Natural killer cell treated with Interleukin-12 subunit alpha and Interleukin-12 subunit beta and Interleukin-15 and Interleukin-18, amount 100 ng/mL, for 72 hours (primary cell): Measurements from ENCODE around the gene AGO1. TPM values are rescaled to one million over a fixed set of nuclear protein-coding genes. Genes with fewer than 3 reads are reported as not detected.
"Not testable (repeated sequence)": the region's sequence is repeated elsewhere in the genome, so short reads cannot be mapped to it uniquely, and the experiment has no call there.

Experiments
- ATAC-seq, 2 donors: fragments of 150-1000 bp; cut with Tn5 transposase in 1 of 2; sonication (Bioruptor Pico), chemical (Tn5 transposase) in 1 of 2; 2 replicates each; pipeline ENCODE4 v1.10.0; 2021
- DNase-seq: peaks from one replicate; pipeline ENCODE4 v3.0.0; 2022; ENCODE audit warnings: low spot score
- H3K27ac Mint-ChIP-seq, 2 donors: 1 replicate in 1 of 2; 2 replicates in 1 of 2; pipeline ENCODE4 v1.8.0; 2022; ENCODE audit warnings: mixed read lengths in 2 of 2, mild to moderate bottlenecking in 1 of 2, moderate library complexity in 1 of 2
- H3K27me3 Mint-ChIP-seq, 2 donors: 1 replicate in 1 of 2; 2 replicates in 1 of 2; pipeline ENCODE4 v1.8.0; 2022; ENCODE audit warnings: mixed read lengths in 2 of 2
- H3K36me3 Mint-ChIP-seq: one replicate; pipeline ENCODE4 v1.8.0; 2022; ENCODE audit warnings: mixed read lengths
- H3K4me1 Mint-ChIP-seq, 2 donors: 1 replicate in 1 of 2; 2 replicates in 1 of 2; pipeline ENCODE4 v1.8.0; 2022; ENCODE audit warnings: low read depth in 2 of 2, mixed read lengths in 2 of 2, mild to moderate bottlenecking in 1 of 2
- H3K4me3 Mint-ChIP-seq: one replicate; pipeline ENCODE4 v1.8.0; 2022; ENCODE audit warnings: mixed read lengths
- H3K9me3 Mint-ChIP-seq: 2 replicates; pipeline ENCODE4 v1.8.0; 2022; ENCODE audit warnings: mixed read lengths
- total RNA-seq, 2 donors: library from RNA; stranded (reverse); gene quantifications; one replicate each; pipeline ENCODE4 v1.2.3, GENCODE V29; 2022

The AGO1 gene
- total RNA-seq, 2 donors from 2014 or later: 25.3 to 37.2 TPM

DNA sequence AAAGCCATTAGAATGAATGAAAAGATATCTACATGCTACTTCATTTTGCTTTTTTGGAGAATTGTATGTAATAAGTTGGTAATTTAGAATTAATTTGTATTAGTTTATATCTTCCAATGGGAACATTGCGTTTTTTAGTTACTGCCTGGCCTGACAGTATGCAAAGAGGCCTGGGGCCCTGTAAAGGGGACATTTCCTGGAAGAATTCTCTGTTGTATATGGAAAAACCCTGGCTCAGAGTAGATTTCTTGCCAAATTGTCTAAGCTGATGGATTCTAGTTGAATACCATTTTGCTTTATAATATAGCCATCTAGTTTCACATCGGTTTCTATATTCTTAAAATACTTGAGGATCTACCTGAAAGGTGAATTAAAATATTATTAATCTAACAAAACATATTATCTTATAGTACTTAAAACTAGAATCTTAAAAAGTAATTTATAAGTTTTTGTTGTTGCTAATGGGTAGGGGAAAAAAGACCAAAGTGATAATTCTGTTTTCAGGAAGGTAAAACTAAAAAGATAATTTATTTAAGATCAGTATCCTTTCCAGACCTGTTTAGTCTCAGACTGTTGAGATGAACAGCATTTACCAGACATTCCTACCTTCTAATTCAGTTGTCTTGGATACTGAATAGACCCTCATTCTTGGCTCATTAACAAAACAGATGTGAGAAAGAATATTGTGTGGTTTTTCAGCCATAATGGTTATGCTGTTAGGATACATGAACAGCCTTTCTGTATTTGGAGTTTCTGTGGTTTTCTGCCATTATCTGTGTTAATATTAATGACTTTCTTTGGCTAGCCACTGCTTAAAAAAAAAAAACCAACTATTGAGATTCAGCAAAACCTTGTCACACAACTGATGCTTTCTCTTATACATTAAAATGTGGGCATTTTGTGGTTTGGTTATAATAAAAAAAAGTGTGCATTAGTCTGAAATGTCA lies 52.7 kb downstream of the AGO1 start:
- Mint-ChIP-seq H3K36me3 (peaks cover 2% of the 10 kb centered on the region), H3K27ac (no peak overlapping the region), H3K4me1 (peaks cover 14 to 41% of the 10 kb centered on the region in 2 donors), H3K27me3 (no peaks in the 10 kb centered on the region), H3K9me3 (no peaks in the 10 kb centered on the region), H3K4me3 (no peak overlapping the region)
- DNase-seq (no peak), ATAC-seq (no peak)

DNA sequence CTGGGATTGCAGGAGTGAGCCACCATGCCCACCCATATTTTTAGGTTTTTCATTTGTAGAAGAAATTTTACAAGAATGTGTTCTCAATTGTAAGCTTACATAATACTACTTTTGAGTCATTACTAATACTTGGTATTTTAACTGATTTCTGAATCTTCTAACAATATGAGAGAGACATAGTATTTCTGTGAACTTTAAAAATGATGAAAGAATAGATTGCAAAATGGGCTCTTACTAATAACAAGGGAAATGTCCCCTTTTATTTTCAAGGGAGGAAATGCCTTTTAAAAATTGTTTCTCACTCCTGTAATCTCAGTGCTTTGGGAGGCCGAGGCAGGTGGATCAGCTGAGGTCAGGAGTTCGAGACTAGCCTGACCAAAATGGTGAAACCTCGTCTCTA lies 53.8 kb downstream of the AGO1 start:
- DNase-seq: no peak
- Mint-ChIP-seq H3K4me1 (peaks cover 16 to 48% of the 10 kb centered on the region in 2 donors), H3K4me3 (peak overlapping the region; percentile 3), H3K9me3 (no peaks in the 10 kb centered on the region), H3K27me3 (no peaks in the 10 kb centered on the region), H3K27ac (peak overlapping the region in 1 of 2 donors; percentile 31), H3K36me3 (peaks cover 7% of the 10 kb centered on the region)
- ATAC-seq: peak in 1 of 2 donors; percentile 45

DNA sequence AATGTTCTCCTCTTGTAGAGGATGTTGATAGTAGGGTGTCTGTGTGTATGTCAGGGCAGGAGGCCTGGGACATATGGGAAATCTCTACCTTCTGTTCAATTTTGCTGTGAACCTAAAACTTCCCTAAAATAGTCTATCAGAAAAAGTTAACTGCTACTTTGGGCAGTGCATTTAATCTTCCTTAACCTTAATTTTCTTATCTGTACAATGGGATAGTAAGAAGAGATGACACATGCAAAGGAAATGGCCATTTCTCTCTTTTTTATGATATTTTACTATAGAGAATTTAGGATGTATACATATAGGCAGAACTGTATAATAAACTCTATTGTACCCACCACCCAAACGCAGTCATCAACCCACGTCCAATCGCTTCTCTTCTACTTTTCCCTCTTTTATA lies 56.5 kb downstream of the AGO1 start:
- no peak for ATAC-seq
- Mint-ChIP-seq H3K27ac (no peak overlapping the region), H3K9me3 (no peaks in the 10 kb centered on the region), H3K4me3 (no peak overlapping the region), H3K36me3 (peaks cover 7% of the 10 kb centered on the region), H3K4me1 (peaks cover 19 to 40% of the 10 kb centered on the region in 2 donors), H3K27me3 (no peaks in the 10 kb centered on the region)
- no peak for DNase-seq

DNA sequence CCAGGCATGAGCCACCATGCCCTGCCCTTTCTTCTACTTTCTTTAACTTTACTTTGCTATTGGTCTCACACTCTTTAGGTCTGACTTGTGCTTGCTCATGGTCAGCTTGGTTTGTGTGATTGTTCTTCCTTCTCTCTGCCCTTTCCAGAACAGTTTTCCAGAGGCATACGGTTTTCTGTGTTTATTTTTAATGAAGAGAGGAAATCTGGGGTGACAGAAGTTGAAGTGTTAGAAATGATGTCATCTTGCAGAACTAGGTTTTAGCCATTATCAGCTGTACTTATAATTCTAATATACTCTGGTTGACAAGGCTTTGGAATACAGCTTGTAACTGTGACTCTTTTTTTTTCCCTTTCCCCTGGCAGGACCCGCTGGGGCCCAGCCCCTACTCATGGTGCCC lies 62.3 kb downstream of the AGO1 start:
- Mint-ChIP-seq H3K27me3 (no peaks in the 10 kb centered on the region), H3K27ac (peak overlapping the region in 1 of 2 donors; percentile 36), H3K9me3 (no peaks in the 10 kb centered on the region), H3K4me1 (peaks cover 30 to 53% of the 10 kb centered on the region in 2 donors), H3K36me3 (peaks cover 7% of the 10 kb centered on the region), H3K4me3 (no peak overlapping the region)
- ATAC-seq: no peak
- DNase-seq: no peak

GRCh38 chr1:35947547-35947946 lies 64.5 kb downstream of the AGO1 start:
- H3K9me3 Mint-ChIP-seq: no peaks in the 10 kb centered on the region
- no peak overlapping the region for H3K4me3 Mint-ChIP-seq
- no peaks in the 10 kb centered on the region for H3K36me3 Mint-ChIP-seq
- ATAC-seq: no peak
- H3K27ac Mint-ChIP-seq: no peak overlapping the region
- peaks cover 19 to 31% of the 10 kb centered on the region in 2 donors for H3K4me1 Mint-ChIP-seq
- DNase-seq: no peak
- no peaks in the 10 kb centered on the region for H3K27me3 Mint-ChIP-seq

- no peak for ATAC-seq
- Mint-ChIP-seq H3K27ac (no peak overlapping the region), H3K4me1 (peaks cover 5 to 9% of the 10 kb centered on the region in 2 donors), H3K9me3 (no peaks in the 10 kb centered on the region), H3K4me3 (no peak overlapping the region), H3K27me3 (no peaks in the 10 kb centered on the region), H3K36me3 (no peaks in the 10 kb centered on the region)
- DNase-seq: no peak
Measured at GRCh38 chr1:35958558-35958957, 75.5 kb downstream of the AGO1 start.

DNA sequence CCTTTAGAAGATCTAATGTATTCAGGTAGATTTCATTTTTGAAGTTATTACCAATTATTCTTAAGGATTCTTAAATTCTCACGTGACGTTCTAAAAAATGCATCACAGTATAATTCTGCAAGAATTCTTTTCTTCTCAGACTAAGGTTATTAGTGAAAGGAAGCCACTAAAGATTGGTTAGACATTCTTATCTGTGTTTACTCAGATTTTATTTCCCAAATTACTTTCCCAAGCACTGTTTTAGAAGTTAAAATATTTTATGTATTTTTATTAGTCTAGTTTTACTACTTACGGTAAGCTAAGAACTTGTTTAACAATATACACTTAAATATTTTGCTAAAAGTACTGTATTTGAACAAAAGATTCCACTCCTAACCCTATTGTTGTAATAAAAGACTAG lies 76.3 kb downstream of the AGO1 start:
- Mint-ChIP-seq H3K36me3 (no peaks in the 10 kb centered on the region), H3K4me3 (no peak overlapping the region), H3K4me1 (peaks cover 5 to 9% of the 10 kb centered on the region in 2 donors), H3K9me3 (no peaks in the 10 kb centered on the region), H3K27ac (no peak overlapping the region), H3K27me3 (no peaks in the 10 kb centered on the region)
- DNase-seq: no peak
- no peak for ATAC-seq

DNA sequence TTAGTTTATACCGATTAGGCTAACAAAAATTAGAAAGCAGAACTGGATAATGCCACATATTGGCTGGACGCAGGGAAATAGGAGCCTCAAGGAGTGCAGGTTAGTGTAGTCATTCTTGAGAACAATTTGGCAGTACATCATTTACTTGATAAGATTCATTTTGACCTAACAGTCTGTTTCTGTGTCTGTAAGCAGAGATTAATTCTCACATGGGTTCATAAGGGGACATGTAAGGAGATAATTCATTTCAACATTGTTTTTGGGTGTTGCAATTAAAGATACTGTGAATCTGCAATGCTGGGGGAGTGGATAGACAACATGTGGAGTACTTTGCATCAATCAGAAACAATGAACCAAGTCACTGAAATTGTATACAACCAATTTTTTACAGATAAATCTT lies 79.9 kb downstream of the AGO1 start:
- peaks cover 8% of the 10 kb centered on the region in 2 donors for H3K4me1 Mint-ChIP-seq
- no peak overlapping the region for H3K4me3 Mint-ChIP-seq
- no peak for DNase-seq
- H3K9me3 Mint-ChIP-seq: no peaks in the 10 kb centered on the region
- H3K36me3 Mint-ChIP-seq: peaks cover 3% of the 10 kb centered on the region
- H3K27me3 Mint-ChIP-seq: no peaks in the 10 kb centered on the region
- ATAC-seq: no peak
- no peak overlapping the region for H3K27ac Mint-ChIP-seq

- H3K36me3 Mint-ChIP-seq: peaks cover 13% of the 10 kb centered on the region
- not testable (repeated sequence) for ATAC-seq, DNase-seq, H3K27ac Mint-ChIP-seq, H3K9me3 Mint-ChIP-seq, H3K27me3 Mint-ChIP-seq, H3K4me3 Mint-ChIP-seq
- H3K4me1 Mint-ChIP-seq: peaks cover 9 to 13% of the 10 kb centered on the region in 2 donors
Measured at GRCh38 chr1:35964277-35964676, 81.3 kb downstream of the AGO1 start.

DNA sequence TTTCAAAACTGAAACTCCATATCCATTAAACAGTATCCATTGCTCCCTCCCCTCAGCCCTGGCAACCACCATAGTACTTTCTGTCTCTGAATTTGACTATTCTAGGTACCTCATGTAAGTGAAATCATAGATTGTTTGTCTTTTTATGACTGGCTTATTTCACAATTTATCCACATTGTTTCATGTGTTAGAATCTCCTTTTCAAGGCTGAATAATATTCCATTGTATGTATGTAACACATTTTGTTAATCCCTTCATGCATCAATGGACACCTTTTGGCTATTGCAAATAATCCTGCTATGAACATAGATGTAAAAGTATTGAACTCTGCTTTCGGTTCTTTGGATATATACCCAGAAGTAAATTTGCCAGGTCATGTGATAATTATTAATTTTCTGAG lies 85.4 kb downstream of the AGO1 start:
- no peaks in the 10 kb centered on the region for H3K9me3 Mint-ChIP-seq
- DNase-seq (no peak), ATAC-seq (no peak)
- no peak overlapping the region for H3K27ac Mint-ChIP-seq
- H3K27me3 Mint-ChIP-seq: no peaks in the 10 kb centered on the region
- H3K36me3 Mint-ChIP-seq: peaks cover 13% of the 10 kb centered on the region
- H3K4me3 Mint-ChIP-seq: no peak overlapping the region
- H3K4me1 Mint-ChIP-seq: peaks cover 9 to 10% of the 10 kb centered on the region in 2 donors

DNA sequence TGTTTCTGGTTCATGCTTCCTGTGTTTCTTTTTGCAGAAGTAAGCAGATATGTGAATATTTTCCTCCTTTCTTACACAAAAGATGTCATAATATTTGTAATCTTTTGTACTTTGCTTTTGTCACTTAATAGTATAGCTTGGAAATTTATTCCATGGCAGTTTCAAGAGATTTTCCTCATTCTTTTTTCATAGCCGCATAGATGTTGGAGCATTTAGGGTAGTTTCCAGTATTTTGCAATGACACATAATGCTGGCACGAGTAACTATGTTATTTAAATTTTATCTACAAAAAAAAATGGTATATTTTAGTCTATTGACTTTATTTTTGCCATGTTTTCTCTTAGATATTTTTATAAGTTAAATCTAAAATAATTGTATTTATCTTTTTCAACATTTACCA lies 88.6 kb downstream of the AGO1 start:
- DNase-seq (no peak), ATAC-seq (no peak)
- Mint-ChIP-seq H3K9me3 (no peaks in the 10 kb centered on the region), H3K36me3 (peaks cover 29% of the 10 kb centered on the region), H3K27me3 (no peaks in the 10 kb centered on the region), H3K27ac (no peak overlapping the region), H3K4me1 (peaks cover 5 to 8% of the 10 kb centered on the region in 2 donors), H3K4me3 (no peak overlapping the region)

GRCh38 chr1:35972631-35973030 lies 89.6 kb downstream of the AGO1 start:
- H3K27ac Mint-ChIP-seq, H3K27me3 Mint-ChIP-seq, H3K4me1 Mint-ChIP-seq, DNase-seq, ATAC-seq, H3K9me3 Mint-ChIP-seq, H3K4me3 Mint-ChIP-seq: not testable (repeated sequence)
- peaks cover 29% of the 10 kb centered on the region for H3K36me3 Mint-ChIP-seq

- ATAC-seq: no peak
- Mint-ChIP-seq H3K27ac (no peak overlapping the region), H3K9me3 (no peaks in the 10 kb centered on the region), H3K4me1 (no peaks in the 10 kb centered on the region), H3K36me3 (peaks cover 14% of the 10 kb centered on the region), H3K27me3 (no peaks in the 10 kb centered on the region), H3K4me3 (no peak overlapping the region)
- no peak for DNase-seq
Measured at GRCh38 chr1:35980090-35980489, 97.1 kb downstream of the AGO1 start.
